Measurements from ENCODE around the gene TNNI2. TPM values are rescaled to one million over a fixed set of nuclear protein-coding genes. Genes with fewer than 3 reads are reported as not detected.
"Not testable (repeated sequence)": the region's sequence is repeated elsewhere in the genome, so short reads cannot be mapped to it uniquely, and the experiment has no call there.

Gene TNNI2
- total RNA-seq, 1 donor from 2014 or later: not detected

DNA sequence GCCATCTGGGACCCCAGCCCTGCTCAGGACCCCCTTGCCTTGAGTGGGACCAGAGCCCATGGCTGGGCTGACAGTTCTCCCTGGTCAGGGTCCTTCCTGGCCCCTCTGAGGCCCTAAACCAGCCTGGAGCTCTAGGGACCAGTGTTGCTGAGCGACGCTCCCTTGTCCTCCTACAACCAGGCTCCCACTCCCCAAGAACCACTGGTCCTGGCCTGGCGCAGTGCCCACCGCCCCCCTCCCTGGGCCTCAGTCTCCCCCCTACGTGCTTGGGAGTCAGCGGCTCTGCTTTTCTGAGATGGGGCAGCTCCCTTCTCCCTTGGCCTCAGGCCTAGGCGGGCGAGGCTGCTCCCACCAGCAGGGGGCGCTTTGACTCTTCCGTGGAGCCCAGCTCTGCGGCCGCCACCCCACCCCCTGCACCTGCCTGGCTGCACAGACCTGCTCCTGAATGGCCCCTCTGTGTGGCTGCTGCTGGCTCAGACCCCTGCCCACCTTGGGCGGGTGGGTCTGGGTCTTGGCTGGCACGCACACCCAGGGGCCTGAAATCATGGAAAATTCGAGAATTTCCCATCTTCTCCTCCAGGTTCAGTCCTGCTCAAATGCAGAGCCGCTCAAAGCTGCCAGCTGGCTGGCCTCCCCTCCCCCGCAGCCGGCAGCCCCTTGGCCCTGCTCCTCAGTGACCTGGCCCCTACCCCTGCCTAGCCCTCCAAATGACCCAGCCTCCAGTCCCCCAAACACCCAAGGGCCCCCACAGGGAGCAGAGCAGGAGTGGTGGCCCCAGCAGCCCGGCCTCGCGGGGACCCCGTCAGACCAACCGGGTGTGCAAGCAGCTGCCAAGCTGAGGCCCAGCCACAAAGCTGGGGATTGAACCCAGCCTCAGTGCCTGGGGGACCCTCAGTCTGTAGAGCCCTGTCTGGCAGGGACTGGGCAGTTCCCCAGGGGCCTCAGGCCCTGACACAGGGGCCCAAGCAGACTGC lies 43.8 kb downstream of the TNNI2 start:
- peak; percentile 88 for DNase-seq
- TF ChIP-seq CTCF (IDR thresholded peaks at IDR 0.05; ENCODE audit: borderline replicate concordance): peak; percentile 96
- Histone ChIP-seq H3K4me3 (peak overlapping the region; percentile 45), H3K27ac (replicated peaks) (peak overlapping the region; percentile 97), H3K27me3 (ENCODE audit: low read depth) (no peaks in the 10 kb centered on the region), H3K4me1 (peaks cover 56% of the 10 kb centered on the region), H3K36me3 (peaks cover 17% of the 10 kb centered on the region), H3K9me3 (replicated peaks) (no peaks in the 10 kb centered on the region)
- intact Hi-C loops (cut with micrococcal nuclease): loop anchor here (5.0 kb wide), 1 partner anchor 40 kb away; no protein-coding TSS in a partner anchor

DNA sequence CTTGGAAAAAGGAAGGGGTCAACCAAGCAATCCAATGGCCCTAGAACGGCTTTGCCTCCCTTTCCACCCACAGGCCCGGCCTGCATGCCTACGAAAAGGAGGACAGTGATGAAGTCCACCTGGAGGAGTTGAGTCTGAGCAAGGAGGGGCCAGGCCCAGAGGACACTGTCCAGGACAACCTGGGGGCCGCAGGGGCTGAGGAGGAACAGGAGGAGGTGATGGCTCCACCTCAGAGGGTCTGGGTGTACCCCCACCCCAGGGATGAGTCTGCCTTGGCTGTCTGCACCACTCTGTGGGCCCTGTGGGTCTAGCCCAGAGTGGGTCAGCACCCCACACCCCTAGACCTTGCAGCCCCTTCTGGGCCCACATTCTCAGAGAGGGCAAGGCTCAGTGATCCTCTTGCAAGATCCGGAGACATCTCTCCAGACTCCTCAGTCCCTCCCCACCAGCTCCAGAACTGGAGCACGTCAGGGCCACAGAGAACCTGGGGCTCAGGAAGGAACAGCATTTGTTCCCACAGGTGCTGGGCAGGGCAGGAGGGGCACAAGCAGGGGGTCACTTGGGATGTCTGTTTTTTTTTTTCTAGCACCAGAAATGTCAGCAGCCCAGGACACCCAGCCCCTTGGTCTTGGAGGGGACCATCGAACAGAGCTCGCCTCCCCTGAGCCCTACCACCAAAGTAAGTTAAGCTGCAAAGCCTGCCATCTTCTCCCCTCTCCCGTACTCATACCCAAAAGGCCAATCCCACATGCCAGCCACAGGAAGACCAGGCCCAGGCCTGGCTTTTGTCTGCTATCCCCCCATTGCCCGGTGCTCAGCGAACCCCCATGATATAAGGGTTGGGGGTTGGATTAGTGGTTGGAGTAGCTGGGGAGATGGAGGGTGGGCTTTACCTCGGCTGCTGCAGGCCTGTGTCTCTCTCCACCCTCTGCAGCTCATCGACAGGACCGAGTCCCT lies 44.8 kb downstream of the TNNI2 start:
- no peak for DNase-seq

GRCh38 chr11:1884303-1884700 lies 45.5 kb downstream of the TNNI2 start:
- DNase-seq: no peak
- no peak for TF ChIP-seq CTCF (IDR thresholded peaks at IDR 0.05; ENCODE audit: borderline replicate concordance)
- peaks cover 31% of the 10 kb centered on the region for H3K36me3 ChIP-seq
- no peaks in the 10 kb centered on the region for H3K9me3 ChIP-seq (replicated peaks)
- no peak overlapping the region for H3K27ac ChIP-seq (replicated peaks)
- H3K27me3 ChIP-seq (ENCODE audit: low read depth): no peaks in the 10 kb centered on the region
- intact Hi-C loops (cut with micrococcal nuclease): loop anchor here (5.0 kb wide), 1 partner anchor 38 kb away; no protein-coding TSS in a partner anchor
- H3K4me1 ChIP-seq: peaks cover 57% of the 10 kb centered on the region
- H3K4me3 ChIP-seq: no peak overlapping the region

More for the DNA sequence above, 44.8 kb downstream of the TNNI2 start:
- Histone ChIP-seq H3K4me1 (peaks cover 54% of the 10 kb centered on the region), H3K9me3 (replicated peaks) (no peaks in the 10 kb centered on the region), H3K36me3 (peaks cover 26% of the 10 kb centered on the region), H3K27ac (replicated peaks) (peak overlapping the region; percentile 97), H3K27me3 (ENCODE audit: low read depth) (no peaks in the 10 kb centered on the region), H3K4me3 (no peak overlapping the region)
- no peak for TF ChIP-seq CTCF (IDR thresholded peaks at IDR 0.05; ENCODE audit: borderline replicate concordance)
- intact Hi-C loops (cut with micrococcal nuclease): loop anchor here (5.0 kb wide), 1 partner anchor 39 kb away; no protein-coding TSS in a partner anchor

GRCh38 chr11:1886551-1886950 lies 47.8 kb downstream of the TNNI2 start:
- intact Hi-C loops (cut with micrococcal nuclease); H3K27ac ChIP-seq (replicated peaks); H3K9me3 ChIP-seq (replicated peaks): not testable (repeated sequence)

GRCh38 chr11:1887451-1888346 lies 48.9 kb downstream of the TNNI2 start:
- no peaks in the 10 kb centered on the region for H3K27me3 ChIP-seq (ENCODE audit: low read depth)
- peak overlapping the region; percentile 33 for H3K27ac ChIP-seq (replicated peaks)
- no peaks in the 10 kb centered on the region for H3K9me3 ChIP-seq (replicated peaks)
- intact Hi-C loops (cut with micrococcal nuclease): no loop called here
- no peak for TF ChIP-seq CTCF (IDR thresholded peaks at IDR 0.05; ENCODE audit: borderline replicate concordance)
- H3K36me3 ChIP-seq: peaks cover 31% of the 10 kb centered on the region
- H3K4me3 ChIP-seq: no peak overlapping the region
- H3K4me1 ChIP-seq: peaks cover 33% of the 10 kb centered on the region
- DNase-seq: no peak

More at GRCh38 chr11:1886551-1886950, 47.8 kb downstream of the TNNI2 start:
- H3K4me3 ChIP-seq; DNase-seq; H3K27me3 ChIP-seq (ENCODE audit: low read depth): not testable (repeated sequence)
- peaks cover 42% of the 10 kb centered on the region for H3K4me1 ChIP-seq
- H3K36me3 ChIP-seq: peaks cover 31% of the 10 kb centered on the region
